ENCODE measurements around the gene FOXL3. TPM values are rescaled to one million over a fixed set of nuclear protein-coding genes. Genes with fewer than 3 reads are reported as not detected.

The FOXL3 gene
- total RNA-seq, 4 donors from 2014 or later: not detected

DNA sequence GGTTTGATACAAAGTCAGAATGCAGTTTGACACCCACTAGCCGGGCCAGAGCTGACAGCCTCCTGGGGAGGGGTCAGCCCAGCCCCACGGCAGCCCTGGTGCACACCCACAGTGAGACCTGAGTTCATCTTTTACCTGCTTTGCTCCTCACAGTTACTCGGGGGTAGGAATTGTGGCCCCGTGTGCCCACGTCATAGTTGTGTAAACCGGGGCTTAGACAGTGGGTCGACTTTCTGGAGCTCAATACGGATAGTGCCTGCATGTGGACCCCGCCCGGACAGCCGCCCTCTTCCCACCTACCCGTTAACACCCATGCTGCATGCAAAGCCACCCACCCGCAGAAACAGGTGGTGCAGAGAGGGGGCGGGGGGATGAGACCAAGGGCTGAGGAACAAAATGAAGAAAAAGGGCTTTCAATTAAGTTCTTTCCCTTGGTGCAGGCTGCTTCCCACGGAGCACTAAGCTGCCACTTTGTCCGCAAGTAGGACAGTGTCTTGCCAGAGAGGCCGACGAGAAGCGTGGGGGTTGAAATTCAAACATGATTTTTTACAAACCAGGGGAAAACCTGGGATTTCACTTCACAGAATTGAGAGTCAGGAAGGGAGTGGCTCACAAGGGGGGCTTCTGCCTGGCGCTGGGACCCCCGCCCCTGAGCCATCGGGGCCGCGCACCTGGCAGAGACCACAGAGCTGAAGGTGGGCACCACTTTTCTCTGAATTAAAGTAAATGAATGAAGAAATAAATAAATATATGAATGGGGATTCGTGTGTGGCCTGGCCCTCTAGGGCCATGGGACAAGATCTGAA is 24.6 kb upstream of the FOXL3 start:
- ATAC-seq (ENCODE audit: low FRiP score): no peak
- no peak for DNase-seq (ENCODE audit: low spot score)
- TF ChIP-seq, protein P1, sequence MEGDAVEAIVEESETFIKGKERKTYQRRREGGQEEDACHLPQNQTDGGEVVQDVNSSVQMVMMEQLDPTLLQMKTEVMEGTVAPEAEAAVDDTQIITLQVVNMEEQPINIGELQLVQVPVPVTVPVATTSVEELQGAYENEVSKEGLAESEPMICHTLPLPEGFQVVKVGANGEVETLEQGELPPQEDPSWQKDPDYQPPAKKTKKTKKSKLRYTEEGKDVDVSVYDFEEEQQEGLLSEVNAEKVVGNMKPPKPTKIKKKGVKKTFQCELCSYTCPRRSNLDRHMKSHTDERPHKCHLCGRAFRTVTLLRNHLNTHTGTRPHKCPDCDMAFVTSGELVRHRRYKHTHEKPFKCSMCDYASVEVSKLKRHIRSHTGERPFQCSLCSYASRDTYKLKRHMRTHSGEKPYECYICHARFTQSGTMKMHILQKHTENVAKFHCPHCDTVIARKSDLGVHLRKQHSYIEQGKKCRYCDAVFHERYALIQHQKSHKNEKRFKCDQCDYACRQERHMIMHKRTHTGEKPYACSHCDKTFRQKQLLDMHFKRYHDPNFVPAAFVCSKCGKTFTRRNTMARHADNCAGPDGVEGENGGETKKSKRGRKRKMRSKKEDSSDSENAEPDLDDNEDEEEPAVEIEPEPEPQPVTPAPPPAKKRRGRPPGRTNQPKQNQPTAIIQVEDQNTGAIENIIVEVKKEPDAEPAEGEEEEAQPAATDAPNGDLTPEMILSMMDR (IDR thresholded peaks at IDR 0.05): no peak

GRCh38 chr7:265998-266850 is 23.7 kb upstream of the FOXL3 start:
- TF ChIP-seq, protein P1 (IDR thresholded peaks at IDR 0.05): no peak
- ATAC-seq (ENCODE audit: low FRiP score) (no peak), DNase-seq (ENCODE audit: low spot score) (no peak)

DNA sequence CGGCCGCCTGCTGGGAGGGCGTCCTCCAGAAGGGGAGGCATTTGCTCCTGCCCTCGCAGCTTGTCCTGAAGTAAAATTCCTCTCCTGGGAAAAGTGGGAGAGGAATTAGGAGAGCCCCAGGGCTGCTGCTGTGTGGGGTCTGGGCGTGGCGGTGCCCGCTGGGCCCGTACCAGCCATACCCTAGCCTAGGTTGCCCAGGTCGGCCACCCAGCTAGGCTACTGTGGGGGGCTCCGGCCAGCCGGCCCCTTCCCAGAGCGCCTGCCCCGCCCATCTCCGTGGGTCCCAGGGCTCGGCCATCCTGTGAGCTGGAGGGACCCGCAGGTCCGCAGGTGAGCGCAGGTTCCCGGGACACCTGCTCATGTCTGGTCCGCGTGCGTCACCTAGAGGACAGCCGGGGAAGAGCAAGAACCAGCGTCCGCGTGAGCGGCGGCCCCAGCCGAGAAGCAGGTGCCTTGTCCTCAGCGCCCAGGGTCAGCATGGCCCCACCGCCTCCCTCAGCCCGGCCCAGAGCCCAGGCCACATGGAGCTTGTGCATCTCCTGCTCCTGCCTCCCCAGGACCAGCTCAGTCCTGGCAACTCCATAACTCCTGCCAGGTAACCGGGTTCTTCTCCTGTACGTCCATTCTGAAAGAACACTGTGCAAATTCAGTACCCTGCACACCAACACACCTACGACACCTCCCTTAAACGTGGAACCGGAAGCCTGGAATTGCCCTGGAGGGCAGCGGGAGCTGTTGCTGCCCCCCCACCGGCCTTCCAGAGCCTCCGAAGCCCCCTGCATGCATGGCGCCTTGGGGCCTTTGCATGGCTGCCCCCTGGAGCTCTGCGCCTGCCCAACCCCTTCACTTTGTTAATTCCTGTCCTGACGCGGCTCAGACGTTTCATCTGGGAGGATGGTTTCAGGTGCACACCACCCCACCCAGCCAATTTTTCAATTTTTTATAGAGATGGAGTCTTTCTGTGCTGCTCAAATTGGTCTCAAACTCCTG is 22.8 kb upstream of the FOXL3 start:
- TF ChIP-seq, protein P1 (IDR thresholded peaks at IDR 0.05): no peak
- DNase-seq (ENCODE audit: low spot score) (no peak), ATAC-seq (ENCODE audit: low FRiP score) (no peak)

DNA sequence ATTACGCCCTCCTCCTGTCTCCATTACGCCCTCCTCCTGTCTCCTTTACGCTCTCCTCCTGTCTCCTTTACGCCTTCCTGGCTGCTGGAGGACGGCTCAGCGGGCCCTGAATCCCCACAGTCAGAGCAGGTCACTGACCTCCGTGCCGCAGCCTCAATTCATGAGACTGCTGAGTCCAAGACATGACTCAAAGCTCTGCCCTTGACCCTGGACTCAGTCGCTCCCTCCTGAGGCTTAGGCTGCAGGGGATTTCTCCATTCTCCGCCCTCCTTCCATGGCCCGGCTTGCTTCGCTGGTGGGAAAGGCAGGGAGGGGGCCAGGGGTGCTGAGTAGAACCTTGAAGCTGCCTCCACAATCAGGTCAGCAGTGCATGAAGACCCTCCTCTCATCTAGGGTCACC is 21.0 kb upstream of the FOXL3 start:
- ATAC-seq (ENCODE audit: low FRiP score) (no peak), DNase-seq (ENCODE audit: low spot score) (no peak)
- TF ChIP-seq, protein P1 (IDR thresholded peaks at IDR 0.05): no peak

DNA sequence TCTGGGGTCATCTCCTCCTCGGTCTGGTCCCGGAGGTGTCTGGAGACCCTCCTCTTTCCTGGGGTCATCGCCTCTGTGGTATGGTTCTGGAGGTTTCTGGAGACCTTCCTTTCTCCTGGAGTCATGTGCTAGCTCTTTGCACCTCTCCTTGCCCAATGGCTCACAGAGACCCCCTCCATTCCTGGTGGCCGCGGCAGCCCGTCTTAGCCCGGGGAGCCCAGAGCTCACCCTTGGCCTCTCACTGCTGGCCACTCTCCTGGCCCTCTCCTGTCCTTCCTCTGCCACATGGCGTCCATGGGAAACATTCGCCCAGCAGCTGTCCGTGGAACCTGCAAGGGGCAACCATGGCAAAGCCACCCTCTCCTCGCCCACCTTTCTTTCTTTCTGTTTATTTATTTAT is 20.2 kb upstream of the FOXL3 start:
- TF ChIP-seq, protein P1 (IDR thresholded peaks at IDR 0.05): no peak
- DNase-seq (ENCODE audit: low spot score) (no peak), ATAC-seq (ENCODE audit: low FRiP score) (no peak)

DNA sequence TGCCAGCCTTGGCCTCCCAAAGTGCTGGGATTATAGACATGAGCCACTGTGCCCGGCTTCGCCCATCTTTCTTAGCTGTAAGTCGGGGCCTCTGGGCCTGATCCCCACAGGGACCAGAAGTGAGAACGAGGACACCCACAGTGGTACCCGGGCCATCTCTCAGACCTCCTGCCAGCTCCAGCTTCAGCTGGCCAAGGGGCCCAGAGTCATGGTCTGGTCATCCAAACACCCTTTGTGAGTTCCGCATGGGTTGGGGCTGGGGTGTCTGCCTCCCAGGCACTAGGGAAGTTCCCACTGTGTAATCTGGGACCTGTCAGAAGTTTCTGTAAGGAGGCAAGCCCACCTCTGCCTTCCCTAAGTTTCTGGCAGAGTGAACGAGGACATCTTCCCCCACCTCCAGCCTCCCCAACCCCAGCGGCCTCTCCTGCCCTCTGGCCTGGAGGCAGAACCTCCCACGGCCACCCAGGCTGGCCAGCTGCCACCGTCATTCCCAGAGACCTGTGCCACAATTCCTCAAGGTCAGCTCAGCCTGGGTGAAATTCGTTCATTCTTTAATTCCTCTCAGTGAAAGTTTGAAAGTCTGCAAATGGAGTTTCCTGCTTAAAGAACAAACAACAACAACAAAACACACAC is 19.5 kb upstream of the FOXL3 start:
- TF ChIP-seq, protein P1 (IDR thresholded peaks at IDR 0.05): no peak
- DNase-seq (ENCODE audit: low spot score): no peak

More for the DNA sequence above, 19.5 kb upstream of the FOXL3 start:
- ATAC-seq (ENCODE audit: low FRiP score): no peak
